ENCODE data around the gene E4F1.

Gene E4F1

DNA sequence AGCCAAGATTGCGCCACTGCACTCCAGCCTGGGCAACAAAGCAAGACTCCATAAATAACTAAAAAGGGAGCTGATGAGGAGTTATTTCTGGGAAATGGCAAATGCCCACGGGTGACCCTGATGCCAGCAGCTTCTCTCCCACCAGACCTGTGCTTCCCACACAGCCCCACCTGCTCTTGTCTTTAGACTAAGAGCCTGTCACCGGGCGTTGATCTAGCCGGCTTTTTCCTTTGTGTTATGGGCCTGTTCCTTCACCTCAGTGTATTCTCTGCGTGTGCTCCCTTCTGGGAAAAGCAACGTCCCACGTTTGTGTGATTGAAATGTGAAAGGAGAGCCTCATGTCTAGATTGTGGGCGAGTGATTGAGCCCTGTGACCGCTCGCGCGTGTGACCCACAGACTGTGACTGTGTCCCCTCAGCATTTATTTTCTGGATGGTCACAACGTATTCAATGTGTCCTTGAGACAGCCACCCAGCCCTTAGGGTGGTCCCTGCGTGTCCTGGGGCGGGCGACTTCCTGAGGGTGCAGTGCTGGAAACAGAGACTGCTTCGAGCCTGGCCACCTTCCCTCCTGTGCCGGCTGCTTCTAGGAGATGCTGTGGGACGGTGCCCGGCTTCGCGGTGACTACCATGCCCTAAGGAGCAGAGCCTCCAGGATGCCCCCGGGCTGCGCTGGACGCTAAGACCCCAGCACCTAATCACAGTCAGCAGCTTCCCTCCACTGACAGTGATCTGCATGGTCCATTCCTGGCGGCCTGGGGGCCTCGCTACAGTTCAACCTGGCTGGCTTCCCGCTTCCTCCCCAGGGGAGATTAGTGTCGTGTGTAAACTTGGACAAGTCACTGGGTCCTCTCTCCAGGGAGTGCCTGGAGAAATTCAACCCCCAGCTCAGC is 52.3 kb downstream of the E4F1 start:
- DNase-seq = no peak

DNA sequence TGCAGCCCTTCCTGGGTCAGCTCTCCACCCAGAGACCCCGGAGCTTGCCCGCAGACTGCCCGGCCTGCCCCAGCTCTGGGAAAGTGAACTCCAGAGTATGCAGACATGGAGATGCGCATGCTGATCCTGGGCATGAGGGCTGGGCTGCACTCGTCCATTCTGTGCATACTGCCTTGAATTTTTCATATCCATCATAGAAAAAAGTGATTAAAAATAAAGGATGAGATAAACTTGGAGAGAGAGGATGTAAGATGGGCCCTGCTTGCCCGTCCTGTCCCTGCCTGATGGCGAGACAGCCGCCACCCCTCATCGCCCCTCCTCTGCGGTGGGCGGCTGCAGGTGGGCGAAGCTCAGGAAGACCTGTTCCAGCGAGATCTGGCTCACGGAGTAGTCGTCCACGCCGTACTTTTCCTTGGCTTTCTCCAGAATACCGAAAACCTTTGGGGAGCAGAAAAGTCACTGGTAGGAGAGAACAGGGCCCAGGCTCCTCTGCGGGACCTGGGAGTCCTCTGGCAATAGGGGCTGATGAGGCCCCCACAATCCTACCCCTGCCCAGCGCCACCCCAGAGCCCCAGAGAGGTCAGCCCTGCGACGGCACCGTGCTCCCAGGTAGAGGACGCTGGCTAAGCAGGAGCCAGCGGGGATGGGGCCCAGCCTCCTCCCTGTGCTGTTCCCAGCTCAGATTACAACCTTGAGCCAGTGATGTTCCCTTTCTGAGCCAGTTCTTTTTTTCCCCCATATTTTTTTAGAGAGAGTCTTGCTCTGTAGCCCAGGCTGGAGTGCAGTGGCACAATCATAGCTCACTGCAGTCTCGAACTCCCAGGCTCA is 53.2 kb downstream of the E4F1 start:
- DNase-seq = no peak

DNA sequence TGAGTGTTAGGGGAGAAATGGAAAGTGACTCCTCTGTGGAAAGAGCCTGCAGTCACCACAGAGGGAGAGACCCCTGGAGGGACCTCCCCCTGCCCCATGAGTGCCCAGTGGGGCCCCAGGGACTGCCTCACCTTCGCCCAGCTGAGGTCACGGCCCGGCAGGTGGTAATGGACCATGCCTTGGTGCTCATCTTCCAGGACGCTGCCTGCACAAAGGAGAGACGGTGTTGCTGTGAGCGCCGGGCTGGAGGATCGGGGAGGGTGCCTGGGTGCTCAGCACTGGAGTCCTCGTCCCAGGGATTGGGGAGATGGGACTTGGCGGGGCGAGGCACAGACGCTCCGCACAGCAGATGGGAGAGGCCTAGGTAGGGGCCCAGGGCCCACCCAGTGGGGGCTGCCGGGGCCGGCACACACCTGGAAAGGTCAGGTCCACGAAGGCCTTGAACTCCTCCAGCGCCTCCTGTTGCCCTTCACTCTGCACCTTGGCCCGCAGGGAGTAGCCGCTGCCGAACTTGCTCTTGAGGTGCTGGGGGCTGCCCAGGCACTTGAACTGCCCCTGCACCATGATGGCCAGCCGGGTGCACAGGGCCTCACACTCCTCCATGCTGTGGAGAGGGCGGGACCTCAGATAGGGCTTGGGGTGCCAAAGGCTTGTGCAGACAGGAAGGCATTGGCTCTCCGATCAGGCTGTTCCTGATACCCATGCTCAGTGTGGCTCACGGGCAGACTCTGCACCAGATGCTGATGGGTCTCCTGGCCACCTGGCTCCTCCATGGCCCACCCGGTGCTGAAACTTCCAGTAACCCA is 54.3 kb downstream of the E4F1 start:
- DNase-seq = no peak

DNA sequence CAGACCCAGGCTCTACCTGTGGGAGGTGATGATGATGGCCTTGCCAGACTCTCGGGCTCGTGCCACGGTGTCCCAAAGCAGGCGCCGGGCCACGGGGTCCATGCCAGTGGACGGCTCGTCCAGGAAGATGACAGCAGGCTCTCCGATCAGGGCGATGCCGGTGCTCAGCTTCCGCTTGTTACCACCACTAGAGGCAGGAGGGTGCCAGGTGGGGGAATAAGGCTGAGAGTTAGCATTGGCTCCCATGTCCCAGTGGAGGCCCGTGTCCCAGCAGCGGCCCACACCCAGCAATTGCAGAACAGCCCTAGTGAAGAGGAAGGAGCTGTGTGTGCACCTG is 54.8 kb downstream of the E4F1 start:
- DNase-seq = no peak

DNA sequence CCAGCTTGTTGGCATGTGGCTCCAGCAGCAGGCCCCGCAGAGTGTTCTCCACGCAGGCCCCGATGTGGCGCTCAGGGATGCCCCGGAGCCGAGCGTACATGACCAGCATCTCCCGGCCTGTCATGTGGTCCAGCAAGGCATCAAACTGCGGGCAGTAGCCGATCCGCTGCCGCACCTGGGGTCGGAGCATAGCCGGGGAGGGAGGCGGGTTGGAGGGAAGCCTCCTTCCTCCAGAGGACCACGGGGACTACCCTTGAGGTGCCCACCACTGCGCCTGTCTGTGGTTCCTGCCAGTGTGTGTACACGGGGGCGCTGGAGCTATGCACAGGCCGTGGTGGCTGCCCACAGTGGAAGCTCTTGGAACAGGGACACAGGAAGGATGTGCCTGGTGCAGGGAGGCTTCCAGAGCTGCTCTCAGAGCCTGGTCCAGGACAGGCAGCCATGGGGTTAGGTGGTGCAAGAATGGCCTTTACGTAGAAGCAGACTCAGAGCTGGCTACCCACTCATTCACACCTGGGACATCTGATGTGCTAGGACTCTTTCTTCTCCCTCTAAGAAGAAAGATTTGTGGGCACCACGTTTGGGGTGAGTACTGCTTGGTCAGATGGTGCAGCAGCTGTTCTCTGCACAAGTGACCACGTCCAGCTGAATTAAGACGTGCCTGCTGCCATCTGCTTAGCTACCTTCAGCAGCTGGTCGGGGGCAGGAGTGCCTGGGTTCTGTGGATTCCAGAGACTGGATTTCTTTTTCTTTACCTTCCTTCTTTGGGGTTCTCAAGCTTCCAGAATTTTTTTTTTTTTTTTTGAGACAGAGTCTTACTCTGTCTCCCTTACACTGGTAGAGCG is 55.8 kb downstream of the E4F1 start:
- no peak for DNase-seq

DNA sequence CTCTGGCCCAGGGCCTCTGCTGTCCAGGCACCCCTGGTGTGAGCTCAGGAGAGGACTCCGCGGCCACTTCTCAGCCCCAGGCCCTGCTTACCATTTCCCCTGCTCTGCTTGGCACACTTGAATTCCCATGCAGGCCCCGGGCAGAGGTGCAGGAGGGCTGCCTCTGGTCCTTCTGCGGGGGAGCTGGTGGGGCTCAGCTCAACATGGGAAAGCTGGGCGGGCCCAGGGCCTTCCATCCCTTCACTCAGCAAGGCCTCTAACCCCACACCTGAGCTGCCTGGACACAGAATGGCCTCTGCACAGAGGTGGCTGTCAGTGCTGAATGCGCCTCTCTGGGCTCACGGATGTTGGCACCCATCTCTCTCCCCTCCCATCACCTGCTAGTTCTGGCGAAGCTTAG is 57.1 kb downstream of the E4F1 start:
- DNase-seq = no peak

DNA sequence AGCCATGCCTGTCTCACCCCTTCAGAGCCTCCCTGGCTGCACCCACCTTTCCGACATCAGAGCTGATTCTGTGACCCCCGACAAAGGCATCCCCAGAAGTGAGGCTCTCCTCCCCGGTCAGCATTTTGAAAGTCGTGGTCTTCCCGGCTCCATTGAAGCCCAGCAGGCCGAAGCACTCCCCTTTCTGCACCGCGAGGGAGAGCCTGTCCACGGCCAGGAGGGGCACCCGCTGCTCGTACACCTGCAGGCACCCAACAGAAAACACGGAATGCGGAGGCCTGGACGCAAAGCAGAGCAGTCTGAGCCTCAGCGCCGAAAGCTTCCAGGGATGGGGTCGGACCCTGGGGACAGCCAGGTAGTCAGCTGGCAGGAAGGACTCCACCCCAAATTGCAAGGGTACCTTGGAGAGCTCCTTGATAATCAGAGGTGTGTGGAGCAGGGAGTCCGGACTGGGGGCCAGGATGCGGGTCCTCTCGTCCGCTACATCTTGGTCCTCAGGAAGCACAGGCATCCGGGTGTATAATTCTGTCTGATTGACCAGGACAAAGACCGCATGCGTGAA is 57.7 kb downstream of the E4F1 start:
- DNase-seq = no peak

DNA sequence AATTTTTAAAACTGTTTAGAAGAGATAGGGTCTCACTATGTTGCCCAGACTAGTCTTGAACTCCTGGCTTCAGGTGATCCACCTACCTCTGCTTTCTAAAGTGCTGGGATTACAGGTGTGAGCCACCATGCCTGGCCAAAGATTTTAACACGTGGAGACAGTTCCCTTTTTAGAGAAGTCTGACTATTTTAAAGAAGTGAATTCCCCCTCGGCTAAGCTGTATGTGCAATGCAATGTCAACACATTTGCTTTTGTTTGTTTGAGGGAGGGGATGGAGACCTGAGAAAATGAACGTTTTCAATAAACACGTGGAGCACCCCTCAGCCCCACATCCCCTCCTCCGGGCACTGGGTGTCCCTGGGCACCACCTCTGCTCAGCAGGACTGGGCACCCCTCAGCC is 58.9 kb downstream of the E4F1 start:
- no peak for DNase-seq

DNA sequence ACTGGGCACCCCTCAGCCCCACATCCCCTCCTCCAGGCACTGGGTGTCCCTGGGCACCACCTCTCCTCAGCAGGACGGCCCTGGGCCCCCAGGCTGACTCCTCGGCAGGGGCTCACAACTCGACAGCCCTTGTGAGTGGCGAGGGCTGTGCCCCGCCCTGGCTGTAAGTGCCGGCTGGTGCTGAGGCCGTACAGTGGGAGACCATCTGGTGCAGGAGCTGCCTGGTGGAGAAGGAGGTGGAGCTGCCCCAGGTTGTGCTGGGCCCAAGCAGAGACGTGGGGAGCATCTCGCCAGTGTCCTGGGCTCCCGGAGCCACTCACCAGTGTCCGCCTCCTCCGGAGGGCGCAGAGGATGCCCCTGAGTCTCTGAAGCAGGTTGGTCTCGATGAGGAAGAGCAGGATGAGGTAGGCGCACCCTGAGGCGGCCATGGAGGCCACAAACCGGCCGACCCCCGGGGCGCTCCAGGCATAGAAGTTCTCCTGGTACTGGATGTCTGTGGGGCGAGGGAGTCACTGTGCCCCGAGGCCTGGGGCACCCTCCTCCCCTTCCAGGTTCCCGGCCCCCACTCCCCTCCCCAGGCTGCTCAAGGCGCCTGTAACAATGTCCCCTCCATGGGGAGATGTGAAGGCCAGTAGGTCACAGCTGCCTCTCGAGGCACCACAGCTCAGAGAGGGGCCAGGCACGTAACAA is 59.6 kb downstream of the E4F1 start:
- DNase-seq = no peak

DNA sequence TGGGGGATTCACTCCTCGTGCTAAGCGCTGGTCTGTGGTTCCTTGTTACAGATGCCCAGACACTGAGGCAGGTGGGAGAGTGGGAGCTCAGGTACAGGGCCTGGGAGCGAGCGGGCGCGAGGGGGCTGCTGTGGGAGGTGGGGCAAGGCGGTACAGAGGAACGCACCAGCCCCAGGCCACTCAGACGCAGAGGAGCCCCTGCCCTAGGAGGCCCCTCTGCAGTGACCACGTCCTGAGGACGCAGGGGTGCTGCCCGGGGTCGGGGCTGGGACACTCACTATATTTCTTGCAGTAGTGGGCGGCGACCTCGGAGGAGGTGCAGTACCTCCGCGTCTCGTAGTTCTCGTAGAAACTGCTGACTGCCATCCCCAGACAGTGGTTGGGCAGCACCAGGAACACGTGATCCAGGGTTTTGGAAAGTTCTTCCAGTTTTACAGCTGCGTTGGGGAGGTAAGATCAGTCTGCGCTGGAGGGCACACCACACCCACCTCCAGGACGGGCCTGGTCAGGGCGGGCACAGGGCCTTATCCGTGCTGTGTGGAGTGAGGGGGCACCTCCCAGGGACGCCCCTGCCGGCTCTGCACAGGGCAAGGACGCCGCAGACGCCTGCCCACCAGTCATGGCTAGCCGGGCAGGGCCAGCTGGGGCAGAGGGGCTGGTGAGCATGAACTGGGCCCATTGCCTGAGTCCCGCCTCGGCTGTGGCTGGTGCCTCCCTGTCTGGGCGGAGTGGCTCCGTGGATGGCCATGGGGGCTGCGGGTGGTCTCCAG is 60.8 kb downstream of the E4F1 start:
- no peak for DNase-seq

DNA sequence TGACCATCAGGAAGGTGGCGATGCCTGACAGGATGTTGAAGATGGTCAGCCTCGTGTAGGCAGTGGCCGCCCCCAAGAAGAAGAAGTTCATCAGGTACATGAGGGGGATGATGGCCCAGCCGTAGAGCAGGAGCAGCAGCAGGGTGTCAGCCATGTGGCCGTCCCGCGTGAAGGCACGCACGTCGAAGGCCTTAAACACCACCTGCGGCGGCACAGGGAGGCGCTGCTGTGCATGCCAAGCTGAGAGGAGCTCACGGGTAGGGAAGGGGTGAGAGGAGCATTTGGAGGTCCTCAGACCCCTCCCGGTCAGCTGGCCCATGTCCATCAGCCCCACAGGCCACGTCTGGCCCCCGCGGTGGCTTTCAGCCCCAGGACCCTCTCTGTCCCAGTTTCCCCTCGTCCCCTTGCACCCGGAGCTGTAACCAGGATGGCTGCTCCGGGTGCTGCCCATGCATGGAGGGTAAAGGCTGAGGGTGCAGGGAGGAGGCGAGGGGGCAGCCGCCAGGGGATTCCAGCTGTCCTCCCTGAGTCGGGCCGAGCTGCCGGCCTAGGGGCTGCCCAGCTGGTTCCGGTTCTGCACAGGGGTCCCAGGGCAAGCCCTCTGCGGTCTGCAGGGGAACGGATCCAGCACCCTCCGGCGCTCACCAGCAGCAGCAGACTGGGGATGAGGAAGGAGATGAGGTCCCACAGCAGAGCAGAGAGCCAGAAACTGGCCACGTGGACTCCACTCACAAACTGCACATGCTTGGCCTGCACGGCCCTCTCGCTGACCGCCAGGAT is 61.6 kb downstream of the E4F1 start:
- DNase-seq = no peak
